Neural cell (in vitro differentiated cells): ENCODE results near the gene SAP30BP.

Source experiments
- CTCF ChIP-seq: fragments of 450-650 bp; IDR thresholded peaks from 2 replicates; pipeline ENCODE4 v1.5.1; 2014; ENCODE audit warnings: antibody characterized with exemption, mild to moderate bottlenecking, moderate library complexity; ENCODE audit not compliant: poor library complexity, severe bottlenecking
- POLR2AphosphoS5 ChIP-seq: IDR thresholded peaks from 2 replicates; pipeline ENCODE4 v1.6.1; 2012
- SMC3 ChIP-seq: fragments of 450-650 bp; conservative IDR thresholded peaks from 2 replicates; pipeline ENCODE4 v1.6.1; 2014; ENCODE audit warnings: antibody characterized with exemption, mild to moderate bottlenecking, moderate library complexity; ENCODE audit not compliant: poor library complexity
- TAF1 ChIP-seq: IDR thresholded peaks from 2 replicates; pipeline ENCODE4 v1.6.1; 2012; ENCODE audit warnings: low read depth

GRCh38 chr17:75668489-75668888, 1.4 kb downstream of the SAP30BP start:
- no peak for TF ChIP-seq CTCF
- no peak for TF ChIP-seq SMC3
- TF ChIP-seq POLR2AphosphoS5, result no peak
- TF ChIP-seq TAF1, result no peak
